ENCODE data around the gene GHRH. TPM values are rescaled to one million over a fixed set of nuclear protein-coding genes. Genes with fewer than 3 reads are reported as not detected.

Gene GHRH
- total RNA-seq, 4 donors from 2014 or later = not detected

DNA sequence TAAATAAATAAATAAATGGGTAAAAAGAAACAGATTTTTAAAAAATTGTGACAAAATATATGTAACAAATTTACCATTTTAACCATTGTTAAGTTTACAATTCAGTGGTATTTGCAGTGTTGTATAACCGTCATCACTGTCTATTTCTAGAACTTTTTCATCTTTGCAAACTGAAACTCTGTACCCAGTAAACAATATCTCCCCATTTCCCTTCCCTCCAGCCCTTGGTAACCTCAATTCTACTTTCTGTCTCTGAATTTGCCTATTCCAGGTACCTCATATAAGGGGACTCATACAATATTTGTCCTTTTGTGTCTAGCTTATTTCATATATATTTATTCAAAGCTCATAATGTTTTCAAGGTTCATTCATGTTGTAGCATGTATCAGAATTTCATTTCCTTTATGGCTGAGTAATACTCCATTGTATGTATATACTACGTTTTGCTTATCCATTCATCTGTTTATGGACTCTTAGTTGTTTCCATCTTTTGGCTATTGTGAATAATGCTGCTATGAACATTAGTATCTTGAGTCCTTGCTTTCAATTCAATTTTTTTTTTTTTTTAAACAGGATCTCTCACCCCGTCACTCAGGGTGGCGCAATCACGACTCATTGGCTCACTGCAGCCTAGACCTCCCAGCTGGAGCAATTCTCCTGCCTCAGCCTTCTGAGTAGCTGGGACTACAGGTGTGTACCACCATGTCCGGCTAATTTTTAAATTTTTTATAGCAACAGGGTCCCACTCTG lies 36.8 kb upstream of the GHRH start:
- no peaks in the 10 kb centered on the region for H3K9me3 ChIP-seq
- H3K27ac ChIP-seq (replicated peaks in 1 of 4) = peak overlapping the region; percentile 80 to 83 (median 80)
- intact Hi-C loops (cut with DNase I) = no loop called here
- WGBS = 85% methylated on average over 6 of the region's 6 CpGs
- H3K27me3 ChIP-seq = no peaks in the 10 kb centered on the region
- TF ChIP-seq EP300 (IDR thresholded peaks at IDR 0.05) (no peak), POLR2A (IDR thresholded peaks at IDR 0.05; ENCODE audit: low read depth) (no peak), POLR2AphosphoS5 (IDR thresholded peaks at IDR 0.05) (no peak)
- TF ChIP-seq, protein P1, sequence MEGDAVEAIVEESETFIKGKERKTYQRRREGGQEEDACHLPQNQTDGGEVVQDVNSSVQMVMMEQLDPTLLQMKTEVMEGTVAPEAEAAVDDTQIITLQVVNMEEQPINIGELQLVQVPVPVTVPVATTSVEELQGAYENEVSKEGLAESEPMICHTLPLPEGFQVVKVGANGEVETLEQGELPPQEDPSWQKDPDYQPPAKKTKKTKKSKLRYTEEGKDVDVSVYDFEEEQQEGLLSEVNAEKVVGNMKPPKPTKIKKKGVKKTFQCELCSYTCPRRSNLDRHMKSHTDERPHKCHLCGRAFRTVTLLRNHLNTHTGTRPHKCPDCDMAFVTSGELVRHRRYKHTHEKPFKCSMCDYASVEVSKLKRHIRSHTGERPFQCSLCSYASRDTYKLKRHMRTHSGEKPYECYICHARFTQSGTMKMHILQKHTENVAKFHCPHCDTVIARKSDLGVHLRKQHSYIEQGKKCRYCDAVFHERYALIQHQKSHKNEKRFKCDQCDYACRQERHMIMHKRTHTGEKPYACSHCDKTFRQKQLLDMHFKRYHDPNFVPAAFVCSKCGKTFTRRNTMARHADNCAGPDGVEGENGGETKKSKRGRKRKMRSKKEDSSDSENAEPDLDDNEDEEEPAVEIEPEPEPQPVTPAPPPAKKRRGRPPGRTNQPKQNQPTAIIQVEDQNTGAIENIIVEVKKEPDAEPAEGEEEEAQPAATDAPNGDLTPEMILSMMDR (IDR thresholded peaks at IDR 0.05) = no peak
- H3K4me1 ChIP-seq = peaks cover 22 to 70% (median 64%) of the 10 kb centered on the region in 4 donors
- no peak for DNase-seq (ENCODE audit: extremely low spot score)
- peaks cover 3 to 50% (median 25%) of the 10 kb centered on the region in 4 donors for H3K36me3 ChIP-seq
- H3K4me3 ChIP-seq = no peak overlapping the region

DNA sequence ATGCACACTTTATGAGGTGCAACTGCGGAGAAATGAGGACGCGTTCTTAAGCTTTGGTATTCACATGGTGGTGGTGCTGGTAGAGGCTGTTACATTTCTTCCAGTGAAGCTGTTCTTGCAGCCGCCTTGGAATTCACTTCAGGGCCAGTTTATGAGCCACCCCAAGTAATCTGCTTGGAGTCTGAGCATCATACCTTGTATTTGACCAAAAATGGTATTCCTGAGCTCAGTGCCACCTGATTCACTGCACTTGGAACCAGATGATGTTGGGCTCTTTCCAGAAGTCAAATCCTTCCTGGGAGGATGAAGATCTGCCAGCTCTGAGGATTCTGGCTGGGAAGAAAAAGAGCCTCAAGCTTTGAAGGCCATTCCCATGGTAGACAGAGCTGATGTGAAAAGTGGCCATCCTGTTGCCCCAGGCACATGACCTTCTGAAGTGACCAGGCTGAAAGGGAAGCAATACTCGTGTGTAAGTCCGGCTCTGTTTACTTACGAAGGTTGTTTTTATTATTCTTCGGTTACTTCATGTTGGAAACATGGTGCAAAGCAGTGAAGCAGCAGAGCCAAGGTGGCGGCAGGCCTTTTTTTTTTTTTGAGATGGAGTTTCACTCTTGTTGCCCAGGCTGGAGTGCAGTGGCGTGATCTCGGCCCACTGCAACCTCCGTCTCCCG lies 35.6 kb upstream of the GHRH start:
- Histone ChIP-seq H3K27me3 (no peaks in the 10 kb centered on the region), H3K4me1 (peaks cover 22 to 72% (median 66%) of the 10 kb centered on the region in 4 donors), H3K9me3 (no peaks in the 10 kb centered on the region), H3K27ac (replicated peaks in 1 of 4) (peak overlapping the region; percentile 80 to 83 (median 80)), H3K36me3 (peaks cover 3 to 51% (median 16%) of the 10 kb centered on the region in 4 donors), H3K4me3 (no peak overlapping the region)
- TF ChIP-seq POLR2AphosphoS5 (IDR thresholded peaks at IDR 0.05) = peak; percentile 58 to 68
- TF ChIP-seq, protein P1 (IDR thresholded peaks at IDR 0.05) = no peak
- 69% methylated on average over 13 of the region's 13 CpGs for WGBS
- intact Hi-C loops (cut with DNase I) = no loop called here
- no peak for DNase-seq (ENCODE audit: extremely low spot score)

DNA sequence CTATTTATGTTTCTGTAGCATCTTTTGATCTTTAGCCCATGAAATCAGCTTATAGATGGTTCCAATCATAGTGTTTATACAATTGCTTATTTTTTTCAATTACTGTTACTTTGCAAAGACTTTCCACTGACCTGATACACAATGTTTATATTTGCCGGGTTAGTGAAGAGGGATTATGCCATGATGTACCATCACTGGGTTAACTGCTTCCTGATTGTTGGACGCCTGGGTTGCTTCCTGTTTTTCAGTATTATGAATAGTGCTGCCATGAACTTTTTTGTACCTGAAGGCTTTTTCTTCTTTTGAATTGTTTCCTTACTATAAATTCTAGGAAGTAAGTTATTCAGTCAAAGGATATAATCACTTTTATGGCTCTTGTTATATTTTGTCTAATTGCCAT lies 34.8 kb upstream of the GHRH start:
- 32% methylated on average over 2 of the region's 2 CpGs for WGBS
- peak overlapping the region; percentile 80 to 83 (median 80) for H3K27ac ChIP-seq (replicated peaks in 1 of 4)

DNA sequence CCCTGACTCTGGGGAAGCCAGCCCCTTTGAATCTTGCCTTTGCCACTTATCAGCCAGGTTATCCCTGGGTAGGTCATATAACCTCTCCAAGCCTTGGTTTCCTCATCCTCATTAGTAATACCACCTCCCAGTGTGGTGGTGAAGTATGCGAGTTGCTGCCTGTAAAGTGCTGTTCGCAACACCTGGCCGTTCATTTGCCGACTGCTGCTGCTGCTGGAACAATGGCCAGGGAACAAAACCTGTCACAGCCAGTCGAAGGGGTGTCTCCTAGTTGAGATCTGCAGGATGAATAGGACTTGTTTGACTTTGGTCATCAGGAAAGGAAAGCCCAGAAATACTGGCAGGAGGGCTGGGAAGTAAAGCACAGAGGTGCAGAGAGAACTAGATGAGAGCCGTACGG lies 34.0 kb upstream of the GHRH start:
- Histone ChIP-seq H3K4me3 (no peak overlapping the region), H3K9me3 (no peaks in the 10 kb centered on the region), H3K4me1 (peaks cover 25 to 78% (median 74%) of the 10 kb centered on the region in 4 donors), H3K27ac (replicated peaks in 1 of 4) (peak overlapping the region; percentile 80 to 83 (median 80)), H3K27me3 (no peaks in the 10 kb centered on the region), H3K36me3 (peaks cover 0 to 38% (median 2%) of the 10 kb centered on the region in 4 donors)
- whole genome bisulfite sequencing = 86% methylated on average over 6 of the region's 7 CpGs
- no peak for DNase-seq (ENCODE audit: extremely low spot score)
- intact Hi-C loops (cut with DNase I) = no loop called here
- TF ChIP-seq, protein P1 (IDR thresholded peaks at IDR 0.05) = no peak
- TF ChIP-seq POLR2AphosphoS5 (IDR thresholded peaks at IDR 0.05) = no peak

More for the DNA sequence above, 34.8 kb upstream of the GHRH start:
- intact Hi-C loops (cut with DNase I) = no loop called here
- Histone ChIP-seq H3K4me1 (peaks cover 22 to 72% (median 67%) of the 10 kb centered on the region in 4 donors), H3K27me3 (no peaks in the 10 kb centered on the region), H3K4me3 (no peak overlapping the region), H3K36me3 (peaks cover 0 to 45% (median 7%) of the 10 kb centered on the region in 4 donors), H3K9me3 (no peaks in the 10 kb centered on the region)
- DNase-seq (ENCODE audit: extremely low spot score) = no peak
- TF ChIP-seq EP300 (IDR thresholded peaks at IDR 0.05) = no peak
- TF ChIP-seq POLR2A (IDR thresholded peaks at IDR 0.05; ENCODE audit: low read depth) = no peak
- no peak for TF ChIP-seq POLR2AphosphoS5 (IDR thresholded peaks at IDR 0.05)
- TF ChIP-seq, protein P1 (IDR thresholded peaks at IDR 0.05) = no peak

All from esophagus muscularis mucosa (tissue), 4 donors.